Measurements from ENCODE around the gene SLC25A1. TPM values are rescaled to one million over a fixed set of nuclear protein-coding genes. Genes with fewer than 3 reads are reported as not detected.

Gene SLC25A1
- total and polyA plus RNA-seq, 10 of the 15 experiments (the other 5 are each of a cell fraction or from before 2014, with no cell fraction given): 2.3 to 79.0 (median 30.3) TPM

DNA sequence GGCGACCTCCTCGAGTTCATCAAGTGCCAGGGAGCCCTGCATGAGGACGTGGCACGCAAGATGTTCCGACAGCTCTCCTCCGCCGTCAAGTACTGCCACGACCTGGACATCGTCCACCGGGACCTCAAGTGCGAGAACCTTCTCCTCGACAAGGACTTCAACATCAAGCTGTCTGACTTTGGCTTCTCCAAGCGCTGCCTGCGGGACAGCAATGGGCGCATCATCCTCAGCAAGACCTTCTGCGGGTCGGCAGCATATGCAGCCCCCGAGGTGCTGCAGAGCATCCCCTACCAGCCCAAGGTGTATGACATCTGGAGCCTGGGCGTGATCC, 46.9 kb downstream of the SLC25A1 start (continued):
- TF ChIP-seq, protein P1, sequence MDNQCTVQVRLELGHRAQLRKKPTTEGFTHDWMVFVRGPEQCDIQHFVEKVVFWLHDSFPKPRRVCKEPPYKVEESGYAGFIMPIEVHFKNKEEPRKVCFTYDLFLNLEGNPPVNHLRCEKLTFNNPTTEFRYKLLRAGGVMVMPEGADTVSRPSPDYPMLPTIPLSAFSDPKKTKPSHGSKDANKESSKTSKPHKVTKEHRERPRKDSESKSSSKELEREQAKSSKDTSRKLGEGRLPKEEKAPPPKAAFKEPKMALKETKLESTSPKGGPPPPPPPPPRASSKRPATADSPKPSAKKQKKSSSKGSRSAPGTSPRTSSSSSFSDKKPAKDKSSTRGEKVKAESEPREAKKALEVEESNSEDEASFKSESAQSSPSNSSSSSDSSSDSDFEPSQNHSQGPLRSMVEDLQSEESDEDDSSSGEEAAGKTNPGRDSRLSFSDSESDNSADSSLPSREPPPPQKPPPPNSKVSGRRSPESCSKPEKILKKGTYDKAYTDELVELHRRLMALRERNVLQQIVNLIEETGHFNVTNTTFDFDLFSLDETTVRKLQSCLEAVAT (IDR thresholded peaks at IDR 0.05): no peak
- TF ChIP-seq POLR2AphosphoS2 (IDR thresholded peaks at IDR 0.05; ENCODE audit: low read depth, low read length) (no peak), TARDBP (IDR thresholded peaks at IDR 0.05; ENCODE audit: borderline replicate concordance) (no peak), ZBED1 (IDR thresholded peaks at IDR 0.05; ENCODE audit: borderline replicate concordance) (no peak), BMI1 (IDR thresholded peaks at IDR 0.05; ENCODE audit: borderline replicate concordance) (no peak), BRCA1 (IDR thresholded peaks at IDR 0.05; ENCODE audit: low read depth, low read length) (no peak), CREM (IDR thresholded peaks at IDR 0.05; ENCODE audit: low read depth) (no peak)
- TF ChIP-seq, protein P2, sequence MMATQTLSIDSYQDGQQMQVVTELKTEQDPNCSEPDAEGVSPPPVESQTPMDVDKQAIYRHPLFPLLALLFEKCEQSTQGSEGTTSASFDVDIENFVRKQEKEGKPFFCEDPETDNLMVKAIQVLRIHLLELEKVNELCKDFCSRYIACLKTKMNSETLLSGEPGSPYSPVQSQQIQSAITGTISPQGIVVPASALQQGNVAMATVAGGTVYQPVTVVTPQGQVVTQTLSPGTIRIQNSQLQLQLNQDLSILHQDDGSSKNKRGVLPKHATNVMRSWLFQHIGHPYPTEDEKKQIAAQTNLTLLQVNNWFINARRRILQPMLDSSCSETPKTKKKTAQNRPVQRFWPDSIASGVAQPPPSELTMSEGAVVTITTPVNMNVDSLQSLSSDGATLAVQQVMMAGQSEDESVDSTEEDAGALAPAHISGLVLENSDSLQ (IDR thresholded peaks at IDR 0.05): no peak

DNA sequence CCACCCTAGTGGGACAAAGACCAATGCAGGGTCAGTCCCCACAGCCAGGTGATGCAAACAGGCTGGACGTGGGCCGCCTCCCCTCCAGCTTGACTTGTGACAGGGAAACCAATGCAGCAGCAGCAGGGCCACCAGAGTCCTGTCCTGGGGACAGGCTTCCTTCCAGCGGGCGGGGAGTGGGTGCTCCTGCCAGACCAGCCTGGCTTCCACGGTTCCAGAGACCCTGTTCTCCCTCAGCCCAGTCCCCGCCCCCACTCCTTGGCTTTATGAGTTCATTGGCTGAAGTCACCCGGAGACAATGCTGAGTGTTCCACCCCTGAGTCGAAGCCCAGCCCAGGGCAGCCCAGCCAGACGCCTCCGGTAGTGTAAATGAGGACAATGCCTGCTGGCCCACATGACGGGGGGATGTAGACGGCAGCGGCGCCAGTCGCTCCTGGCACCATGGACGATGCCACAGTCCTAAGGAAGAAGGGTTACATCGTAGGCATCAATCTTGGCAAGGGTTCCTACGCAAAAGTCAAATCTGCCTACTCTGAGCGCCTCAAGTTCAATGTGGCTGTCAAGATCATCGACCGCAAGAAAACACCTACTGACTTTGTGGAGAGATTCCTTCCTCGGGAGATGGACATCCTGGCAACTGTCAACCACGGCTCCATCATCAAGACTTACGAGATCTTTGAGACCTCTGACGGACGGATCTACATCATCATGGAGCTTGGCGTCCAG, 47.4 kb downstream of the SLC25A1 start, which contains the start of gene TSSK2:
TSSK2 (plus strand) TSS at position 350 of the 726 bp plus-strand sequence; CDS start at position 442, 92 bp downstream.
- intact Hi-C loops (cut with micrococcal nuclease; ENCODE audit: unreplicated experiment): no loop called here
- no peak within 1 kb of the TSS for H3K27ac ChIP-seq (ENCODE audit: control insufficient read depth, insufficient read depth)
- ChIA-PET POLR2A (no interaction called here), RAD21 (ENCODE audit: unreplicated experiment) (no interaction called here), SMC1A (ENCODE audit: uncharacterized antibody, unreplicated experiment) (no interaction called here), CTCF (interaction anchor here (0.9 kb wide), 1 partner anchor 14 kb away, joined by 3 read pairs; the partner anchor contains the start of gene ESS2)
- no peaks in the 10 kb centered on the region for H4K20me1 ChIP-seq (ENCODE audit: control insufficient read depth, insufficient read depth)
- WGBS (ENCODE audit: insufficient coverage, insufficient replicate concordance, low lambda C conversion rate, missing lambda C conversion rate): 96% methylated on average over 27 of the region's 27 CpGs
- no peaks in the 10 kb centered on the region for H3K9me3 ChIP-seq (replicated peaks; ENCODE audit: control insufficient read depth, insufficient read depth, low read length)
- DNase-seq (ENCODE audit: low read depth, low spot score): no peak
- no TSS peak for BruUV-seq (replicated peaks)
- in situ Hi-C loops (cut with MboI): no loop called here
- H3K4me2 ChIP-seq (ENCODE audit: control insufficient read depth, insufficient read depth): no peak within 1 kb of the TSS
- no peak within 1 kb of the TSS for H3K4me3 ChIP-seq
- H3K36me3 ChIP-seq (ENCODE audit: control insufficient read depth in 2 of 2, insufficient read depth in 2 of 2, low read length in 1 of 2): peaks cover 0 to 7% of the 10 kb centered on the region in 2 experiments; a peak in 2 of 4 replicates
- H3K79me2 ChIP-seq (ENCODE audit: control insufficient read depth, insufficient read depth, low read length): no peaks in the 10 kb centered on the region
- no peak within 1 kb of the TSS for H3K9ac ChIP-seq (ENCODE audit: control insufficient read depth, insufficient read depth, low read length)
- H3K27me3 ChIP-seq (replicated peaks in 1 of 2; ENCODE audit: control insufficient read depth in 2 of 2, insufficient read depth in 2 of 2, low read length in 1 of 2): no peaks in the 10 kb centered on the region
- TF ChIP-seq, protein P3, sequence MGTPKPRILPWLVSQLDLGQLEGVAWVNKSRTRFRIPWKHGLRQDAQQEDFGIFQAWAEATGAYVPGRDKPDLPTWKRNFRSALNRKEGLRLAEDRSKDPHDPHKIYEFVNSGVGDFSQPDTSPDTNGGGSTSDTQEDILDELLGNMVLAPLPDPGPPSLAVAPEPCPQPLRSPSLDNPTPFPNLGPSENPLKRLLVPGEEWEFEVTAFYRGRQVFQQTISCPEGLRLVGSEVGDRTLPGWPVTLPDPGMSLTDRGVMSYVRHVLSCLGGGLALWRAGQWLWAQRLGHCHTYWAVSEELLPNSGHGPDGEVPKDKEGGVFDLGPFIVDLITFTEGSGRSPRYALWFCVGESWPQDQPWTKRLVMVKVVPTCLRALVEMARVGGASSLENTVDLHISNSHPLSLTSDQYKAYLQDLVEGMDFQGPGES (IDR thresholded peaks at IDR 0.05): no peak
- no peaks in the 10 kb centered on the region for H3K4me1 ChIP-seq (ENCODE audit: control insufficient read depth, insufficient read depth, low read length)
- FAIRE-seq: no peak
- H2AFZ ChIP-seq (ENCODE audit: control insufficient read depth, low read depth, low read length): no peak within 1 kb of the TSS
- ATAC-seq: no peak

Data from GM12878 (cell line).